Trophoblast cell (in vitro differentiated cells and primary cell): ENCODE results near the gene EPS8L3.
A peak's percentile ranks its signal among the peaks of the same experiment; 100 is the strongest.

ENCODE experiments used
- DNase-seq, 2 donors: peaks; one replicate each; pipeline ENCODE4 v3.0.0-alpha.2; 2016
- H2AFZ ChIP-seq: 2 replicates; pipeline ENCODE4 v1.6.1; 2013; ENCODE audit warnings: low read length, moderate library complexity, mild to moderate bottlenecking; ENCODE audit not compliant: insufficient read depth, poor library complexity
- H2AK5ac ChIP-seq: 2 replicates; pipeline ENCODE4 v1.6.1; 2013; ENCODE audit warnings: mild to moderate bottlenecking, low read length
- H2BK120ac ChIP-seq: 2 replicates; pipeline ENCODE4 v1.6.1; 2013; ENCODE audit warnings: low read length, mild to moderate bottlenecking, moderate library complexity; ENCODE audit not compliant: insufficient read depth, poor library complexity
- H2BK12ac ChIP-seq: 2 replicates; pipeline ENCODE4 v1.6.1; 2013; ENCODE audit warnings: mild to moderate bottlenecking, low read length, moderate library complexity
- H2BK5ac ChIP-seq: 2 replicates; pipeline ENCODE4 v1.6.1; 2013; ENCODE audit warnings: low read length, low read depth, moderate library complexity, mild to moderate bottlenecking; ENCODE audit not compliant: poor library complexity
- H3K14ac ChIP-seq: 2 replicates; pipeline ENCODE4 v1.6.1; 2013; ENCODE audit warnings: mild to moderate bottlenecking, low read length
- H3K18ac ChIP-seq: 2 replicates; pipeline ENCODE4 v1.6.1; 2013; ENCODE audit warnings: mild to moderate bottlenecking, low read length
- H3K23ac ChIP-seq: 2 replicates; pipeline ENCODE4 v1.6.1; 2013; ENCODE audit warnings: low read length
- H3K27ac ChIP-seq: 2 replicates; pipeline ENCODE4 v1.5.1; 2013; ENCODE audit warnings: low read depth, mild to moderate bottlenecking, inconsistent platforms, low read length, moderate library complexity
- H3K27me3 ChIP-seq: 2 replicates; pipeline ENCODE4 v1.6.1; 2013; ENCODE audit warnings: inconsistent platforms, mild to moderate bottlenecking, low read length, moderate library complexity; ENCODE audit not compliant: insufficient read depth
- H3K36me3 ChIP-seq, 2 experiments: 1 replicate in 1 of 2; 2 replicates in 1 of 2; pipeline ENCODE4 v1.6.1; 2013; ENCODE audit warnings: low read length in 2 of 2, mild to moderate bottlenecking in 2 of 2, moderate library complexity in 1 of 2; ENCODE audit not compliant: insufficient read depth in 2 of 2, control insufficient read depth in 1 of 2
- H3K4ac ChIP-seq: 2 replicates; pipeline ENCODE4 v1.6.1; 2013; ENCODE audit warnings: low read depth, mild to moderate bottlenecking, low read length, moderate library complexity
- H3K4me1 ChIP-seq, 2 experiments: 1 replicate in 1 of 2; 2 replicates in 1 of 2; pipeline ENCODE4 v1.6.1; 2013; ENCODE audit warnings: low read length in 2 of 2, mild to moderate bottlenecking in 2 of 2, moderate library complexity in 1 of 2; ENCODE audit not compliant: insufficient read depth in 2 of 2, control insufficient read depth in 1 of 2
- H3K4me2 ChIP-seq: 2 replicates; pipeline ENCODE4 v1.6.1; 2013; ENCODE audit warnings: inconsistent platforms, mild to moderate bottlenecking, low read length, moderate library complexity
- H3K4me3 ChIP-seq: 2 replicates; pipeline ENCODE4 v1.5.1; 2013; ENCODE audit warnings: mild to moderate bottlenecking, low read depth, low read length, inconsistent platforms
- H3K79me1 ChIP-seq: one replicate; pipeline ENCODE4 v1.6.1; 2013; ENCODE audit warnings: low read length
- H3K79me2 ChIP-seq: 2 replicates; pipeline ENCODE4 v1.6.1; 2013; ENCODE audit warnings: low read length, mild to moderate bottlenecking; ENCODE audit not compliant: control insufficient read depth, insufficient read depth, poor library complexity
- H3K9ac ChIP-seq: 2 replicates; pipeline ENCODE4 v1.6.1; 2013; ENCODE audit warnings: mild to moderate bottlenecking, low read length
- H3K9me3 ChIP-seq: 2 replicates; pipeline ENCODE4 v1.6.1; 2013; ENCODE audit warnings: low read depth, mild to moderate bottlenecking, control low read depth, inconsistent platforms, low read length; ENCODE audit not compliant: insufficient read depth
- H4K12ac ChIP-seq: 2 replicates; pipeline ENCODE4 v1.6.1; 2013; ENCODE audit warnings: low read depth, mild to moderate bottlenecking, low read length, moderate library complexity
- H4K8ac ChIP-seq: 2 replicates; pipeline ENCODE4 v1.6.1; 2013; ENCODE audit warnings: low read depth, mild to moderate bottlenecking, low read length, moderate library complexity
- H4K91ac ChIP-seq: one replicate; pipeline ENCODE4 v1.6.1; 2013; ENCODE audit warnings: low read depth, mild to moderate bottlenecking, low read length, moderate library complexity
- WGBS: extraction: QIAGEN DNeasy Blood & Tissue Kit; methylation state at CpG from one replicate; pipeline ENCODE4 v1.1.7; 2013; ENCODE audit warnings: missing lambda C conversion rate; ENCODE audit not compliant: insufficient read length, insufficient coverage; ENCODE audit errors: extremely low coverage; 5-methylcytosine and 5-hydroxymethylcytosine counted together

Gene EPS8L3

DNA sequence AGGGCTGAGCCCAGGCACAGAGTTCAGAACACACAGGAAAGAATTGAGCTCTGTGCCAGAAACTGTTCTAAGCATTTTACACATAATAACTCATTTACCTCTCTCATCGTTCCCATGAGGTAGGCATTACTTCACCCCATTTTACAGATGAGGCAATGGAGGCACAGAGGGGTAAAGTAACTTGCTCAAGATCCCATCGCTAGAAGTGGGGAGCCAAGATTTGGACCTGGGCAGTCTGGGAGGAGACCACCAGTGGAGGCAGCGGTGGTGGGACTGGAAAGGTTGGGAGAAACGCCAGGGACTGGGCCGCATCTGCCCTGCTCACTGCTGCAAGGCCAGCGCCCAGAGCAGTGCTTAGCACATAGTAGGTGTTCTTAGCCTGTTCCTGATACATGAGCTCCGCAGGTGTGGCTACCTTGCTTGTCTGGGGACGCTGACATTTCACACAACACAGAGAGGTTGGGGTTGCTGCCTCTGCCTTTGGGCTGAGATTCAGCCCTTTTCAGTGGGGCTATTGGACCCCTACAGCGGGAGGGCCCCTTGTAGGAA lies 27.8 kb upstream of the EPS8L3 start:
- H3K4me2 ChIP-seq: peak overlapping the region; percentile 38
- H3K23ac ChIP-seq: no peak overlapping the region
- H3K79me2 ChIP-seq: no peaks in the 10 kb centered on the region
- H3K9ac ChIP-seq: no peak overlapping the region
- peak overlapping the region; percentile 48 for H3K4ac ChIP-seq
- H2AFZ ChIP-seq: no peak overlapping the region
- peak overlapping the region; percentile 73 for H2BK5ac ChIP-seq
- peaks cover 26% of the 10 kb centered on the region for H3K79me1 ChIP-seq
- peak overlapping the region; percentile 61 for H3K14ac ChIP-seq
- no peaks in the 10 kb centered on the region for H3K36me3 ChIP-seq
- peak overlapping the region; percentile 82 for H2AK5ac ChIP-seq
- DNase-seq: no peak
- H2BK12ac ChIP-seq: peak overlapping the region; percentile 97
- peak overlapping the region; percentile 75 for H3K27ac ChIP-seq
- no peaks in the 10 kb centered on the region for H3K9me3 ChIP-seq
- peak overlapping the region; percentile 25 for H2BK120ac ChIP-seq
- H4K8ac ChIP-seq: peak overlapping the region; percentile 76
- WGBS: no CpG with 5 or more reads among the region's 9 CpGs
- H4K91ac ChIP-seq: peak overlapping the region; percentile 53
- peaks cover 39 to 57% of the 10 kb centered on the region in 2 experiments for H3K4me1 ChIP-seq
- no peak overlapping the region for H3K4me3 ChIP-seq
- peak overlapping the region; percentile 87 for H3K18ac ChIP-seq
- H3K27me3 ChIP-seq: no peaks in the 10 kb centered on the region
- H4K12ac ChIP-seq: no peak overlapping the region

DNA sequence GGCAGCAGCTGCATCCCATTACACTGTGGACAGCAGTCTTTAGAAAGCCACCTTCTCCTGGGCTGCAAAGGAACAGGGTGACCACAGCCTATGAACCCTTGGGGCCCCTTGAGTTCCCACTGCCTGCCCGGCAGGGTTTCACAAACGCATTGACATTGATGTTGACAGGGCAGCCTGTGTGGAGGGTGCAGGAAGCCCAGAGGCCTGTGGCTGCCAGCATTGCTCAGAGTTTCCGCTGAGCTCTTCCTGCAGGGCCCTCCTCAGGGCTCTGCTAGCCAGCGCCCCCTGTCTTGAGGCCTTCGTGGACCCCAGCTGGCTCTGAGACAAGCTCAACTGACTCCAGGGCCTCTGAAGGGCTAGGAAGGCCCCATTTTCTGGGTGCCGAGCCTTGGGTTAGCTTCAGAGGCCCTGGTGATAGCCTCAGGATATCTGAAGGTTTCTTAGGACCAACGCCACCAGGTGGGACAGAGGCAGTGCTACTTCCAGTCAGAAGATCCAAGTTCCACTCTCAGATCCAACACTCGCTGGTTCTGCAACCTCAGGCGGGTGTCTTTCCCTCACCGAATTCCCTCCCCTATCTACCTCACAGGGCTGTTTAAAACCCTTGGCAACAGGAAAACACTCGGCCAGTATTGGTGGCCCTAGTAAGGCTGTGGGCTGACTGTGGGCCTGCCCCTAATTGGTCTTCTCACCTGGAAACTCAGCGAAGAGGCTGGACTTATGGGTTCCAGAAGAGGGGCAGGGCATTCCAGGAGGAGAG lies 27.2 kb upstream of the EPS8L3 start:
- WGBS: no CpG with 5 or more reads among the region's 12 CpGs
- no peak overlapping the region for H4K12ac ChIP-seq
- no peaks in the 10 kb centered on the region for H3K9me3 ChIP-seq
- peak overlapping the region; percentile 54 for H2AK5ac ChIP-seq
- H3K27me3 ChIP-seq: no peaks in the 10 kb centered on the region
- no peak overlapping the region for H3K4me2 ChIP-seq
- peak overlapping the region; percentile 54 for H2BK5ac ChIP-seq
- H3K4me3 ChIP-seq: no peak overlapping the region
- H3K27ac ChIP-seq: peak overlapping the region; percentile 19
- peak overlapping the region; percentile 44 for H4K8ac ChIP-seq
- peak overlapping the region; percentile 97 for H2BK12ac ChIP-seq
- peak overlapping the region; percentile 61 for H3K14ac ChIP-seq
- no peak overlapping the region for H3K4ac ChIP-seq
- no peaks in the 10 kb centered on the region for H3K79me2 ChIP-seq
- H4K91ac ChIP-seq: peak overlapping the region; percentile 53
- peak; percentile 24 to 58 for DNase-seq
- H3K9ac ChIP-seq: no peak overlapping the region
- H3K23ac ChIP-seq: no peak overlapping the region
- H2BK120ac ChIP-seq: peak overlapping the region; percentile 25
- peak overlapping the region; percentile 22 for H3K18ac ChIP-seq
- no peak overlapping the region for H2AFZ ChIP-seq
- peaks cover 39 to 57% of the 10 kb centered on the region in 2 experiments for H3K4me1 ChIP-seq
- H3K36me3 ChIP-seq: no peaks in the 10 kb centered on the region
- peaks cover 26% of the 10 kb centered on the region for H3K79me1 ChIP-seq

DNA sequence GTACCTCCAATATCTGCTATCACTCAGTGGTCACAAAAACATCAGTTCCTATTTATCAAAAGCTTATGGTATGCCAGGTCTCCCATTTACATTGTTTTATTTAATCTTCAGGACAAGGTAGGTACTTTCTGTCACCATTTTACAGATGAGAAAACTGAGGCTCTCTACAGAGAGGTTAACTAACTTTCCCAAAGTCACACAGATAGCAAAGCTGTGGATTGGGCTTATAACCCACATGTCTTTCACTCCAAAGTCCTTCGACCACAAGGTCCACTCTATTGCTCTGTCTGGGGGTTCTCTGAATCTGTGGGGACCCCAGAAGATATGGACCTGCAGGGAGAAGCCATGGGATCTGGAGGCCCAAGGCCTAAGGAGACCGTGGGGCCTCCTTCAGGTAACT lies 26.6 kb upstream of the EPS8L3 start:
- H4K91ac ChIP-seq: peak overlapping the region; percentile 53
- no peak overlapping the region for H3K23ac ChIP-seq
- H3K9ac ChIP-seq: no peak overlapping the region
- H3K27ac ChIP-seq: no peak overlapping the region
- no peaks in the 10 kb centered on the region for H3K36me3 ChIP-seq
- DNase-seq: no peak
- H2BK120ac ChIP-seq: no peak overlapping the region
- no peaks in the 10 kb centered on the region for H3K79me2 ChIP-seq
- H3K4ac ChIP-seq: no peak overlapping the region
- H3K9me3 ChIP-seq: no peaks in the 10 kb centered on the region
- peak overlapping the region; percentile 27 for H2BK5ac ChIP-seq
- no peak overlapping the region for H3K18ac ChIP-seq
- WGBS: no CpG with 5 or more reads among the region's 2 CpGs
- no peak overlapping the region for H4K12ac ChIP-seq
- peaks cover 26% of the 10 kb centered on the region for H3K79me1 ChIP-seq
- H2BK12ac ChIP-seq: peak overlapping the region; percentile 97
- no peak overlapping the region for H3K4me2 ChIP-seq
- H2AK5ac ChIP-seq: no peak overlapping the region
- H4K8ac ChIP-seq: peak overlapping the region; percentile 44
- H3K27me3 ChIP-seq: no peaks in the 10 kb centered on the region
- peak overlapping the region; percentile 61 for H3K14ac ChIP-seq
- no peak overlapping the region for H2AFZ ChIP-seq
- peaks cover 39 to 57% of the 10 kb centered on the region in 2 experiments for H3K4me1 ChIP-seq
- no peak overlapping the region for H3K4me3 ChIP-seq

DNA sequence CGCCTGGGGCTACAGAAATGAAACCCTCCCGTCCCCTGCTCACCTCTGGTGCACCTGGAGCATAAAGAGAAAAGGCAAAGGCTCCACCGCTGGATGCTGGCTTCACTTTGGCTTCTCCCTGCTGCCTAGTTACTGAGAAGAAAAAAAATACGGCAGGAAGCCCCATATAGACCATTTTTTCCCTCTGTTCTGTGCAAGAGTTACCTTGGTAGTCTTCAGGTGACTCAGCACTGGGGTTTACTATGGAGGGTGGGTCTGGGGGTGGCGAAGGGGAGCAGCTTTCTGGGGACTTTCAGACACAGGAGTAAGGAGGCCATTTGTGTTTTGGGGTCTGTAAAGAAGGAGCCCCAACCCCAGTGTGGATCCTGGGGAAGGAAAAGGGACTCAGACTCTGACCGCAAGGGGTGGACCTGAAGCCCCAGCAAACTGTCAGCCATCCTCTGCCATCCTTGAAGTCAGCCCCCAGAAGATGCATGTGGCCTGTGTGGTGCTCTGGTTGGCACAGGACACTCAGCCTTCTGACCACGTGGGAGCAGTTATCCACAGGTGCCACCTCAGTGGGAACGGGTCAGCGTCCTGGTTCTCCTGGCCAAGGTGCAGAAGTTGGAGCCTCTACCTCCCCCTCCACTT lies 25.9 kb upstream of the EPS8L3 start:
- Histone ChIP-seq H4K91ac (no peak overlapping the region), H3K9me3 (no peaks in the 10 kb centered on the region), H2BK5ac (no peak overlapping the region), H3K27me3 (no peaks in the 10 kb centered on the region), H3K4ac (no peak overlapping the region), H3K36me3 (no peaks in the 10 kb centered on the region), H3K4me1 (peaks cover 39 to 57% of the 10 kb centered on the region in 2 experiments), H3K4me3 (no peak overlapping the region), H3K23ac (no peak overlapping the region), H3K79me1 (peaks cover 26% of the 10 kb centered on the region), H3K4me2 (no peak overlapping the region), H3K14ac (peak overlapping the region; percentile 21), H3K79me2 (no peaks in the 10 kb centered on the region), H3K9ac (no peak overlapping the region), H2BK12ac (peak overlapping the region; percentile 10), H2AK5ac (peak overlapping the region; percentile 60), H2BK120ac (no peak overlapping the region), H4K12ac (no peak overlapping the region), H4K8ac (no peak overlapping the region), H3K27ac (no peak overlapping the region), H2AFZ (no peak overlapping the region), H3K18ac (no peak overlapping the region)
- WGBS: no CpG with 5 or more reads among the region's 9 CpGs
- no peak for DNase-seq
